ENCODE results near the gene SPNS3. TPM values are rescaled to one million over a fixed set of nuclear protein-coding genes. Genes with fewer than 3 reads are reported as not detected.

Gene SPNS3
- total and polyA plus RNA-seq, 4 experiments from 2014 or later = 1.6 to 5.9 (median 3.4) TPM

DNA sequence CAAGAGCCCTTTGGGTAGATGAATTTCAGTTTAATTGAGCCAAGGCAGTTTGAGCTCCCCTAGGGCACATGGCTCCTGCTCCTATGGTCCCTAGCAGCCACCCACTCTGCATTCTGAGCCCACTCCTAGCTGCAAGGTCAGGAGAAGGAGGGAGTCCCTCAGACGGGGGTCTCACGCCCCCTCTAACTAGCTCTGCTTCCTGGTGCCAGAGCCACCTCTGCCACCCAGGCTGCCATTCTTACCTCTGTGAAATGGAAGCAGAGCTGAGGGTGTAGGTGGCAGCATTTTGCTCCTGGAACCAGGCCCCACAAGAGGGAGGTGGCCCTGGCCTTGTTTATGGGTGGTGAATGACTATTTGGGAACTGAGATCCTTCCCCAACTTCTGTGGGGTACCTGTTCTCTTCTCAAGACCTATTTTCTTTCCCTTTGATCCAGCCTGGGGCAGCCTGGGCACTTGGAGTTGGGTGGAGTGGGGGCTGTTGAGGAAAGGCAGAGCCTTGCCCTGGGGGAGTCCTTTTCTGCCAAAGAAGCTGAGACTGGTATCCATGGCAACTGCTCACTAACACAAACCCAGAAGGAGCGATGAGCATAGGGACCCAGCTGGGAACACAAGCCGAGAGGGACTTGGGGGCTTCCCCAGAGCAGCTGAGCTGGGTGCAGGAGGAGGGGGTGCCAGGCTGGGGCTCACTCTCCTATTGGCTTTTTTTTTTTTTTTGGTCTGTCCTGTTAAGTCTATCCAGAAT is 69.7 kb downstream of the SPNS3 start:
- H3K27me3 Mint-ChIP-seq = peaks cover 16 to 26% of the 10 kb centered on the region in 2 donors
- H3K4me1 Mint-ChIP-seq = peaks cover 13 to 44% (median 28%) of the 10 kb centered on the region in 4 donors
- H3K9me3 Mint-ChIP-seq = no peaks in the 10 kb centered on the region
- H3K27ac Mint-ChIP-seq = peak overlapping the region in 1 of 7 donors; percentile 13
- peaks cover 30% of the 10 kb centered on the region for H3K27me3 ChIP-seq (ENCODE audit: insufficient read depth, low read length)
- no peaks in the 10 kb centered on the region for H3K36me3 ChIP-seq (ENCODE audit: insufficient read depth, low read length)
- no peak for DNase-seq
- H3K4me1 ChIP-seq (ENCODE audit: insufficient read depth, low read length) = peaks cover 33% of the 10 kb centered on the region
- intact Hi-C loops (cut with micrococcal nuclease) = no loop called here
- POLR2A ChIA-PET (ENCODE audit: partially characterized antibody) = no interaction called here
- H3K27ac ChIP-seq (ENCODE audit: low read depth, low read length) = no peak overlapping the region
- no peak overlapping the region for H3K4me3 Mint-ChIP-seq
- H3K4me3 ChIP-seq (ENCODE audit: low read length in 2 of 2) = no peak overlapping the region
- no peaks in the 10 kb centered on the region for H3K9me3 ChIP-seq (ENCODE audit: control insufficient read depth in 1 of 2, low read length in 2 of 2)
- CTCF ChIA-PET (ENCODE audit: partially characterized antibody) = interaction anchor here (0.6 kb wide), 1 partner anchor 81 kb away, joined by 3 read pairs; no protein-coding TSS in a partner anchor
- no peaks in the 10 kb centered on the region for H3K36me3 Mint-ChIP-seq

DNA sequence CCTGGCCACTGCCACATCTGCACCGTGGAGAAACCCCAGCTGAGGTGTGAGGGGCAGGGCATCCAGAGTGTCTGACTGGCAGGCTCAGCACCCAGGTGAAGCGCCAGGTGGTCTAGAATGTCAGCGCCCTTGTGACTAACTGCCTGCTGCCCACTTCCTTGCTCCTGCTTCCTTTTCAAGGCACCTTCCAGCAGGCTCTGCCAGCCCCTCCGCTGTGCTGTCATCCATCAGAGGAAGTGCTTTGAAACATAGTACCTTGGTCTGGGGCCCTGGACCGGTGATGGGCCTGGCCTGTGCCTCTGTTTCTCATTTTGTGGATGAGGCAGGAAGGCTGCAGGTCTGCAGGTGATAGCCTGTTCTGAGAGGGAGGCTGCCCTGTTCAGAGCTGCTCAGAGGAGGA is 70.4 kb downstream of the SPNS3 start:
- H3K27me3 ChIP-seq (ENCODE audit: insufficient read depth, low read length) = peaks cover 30% of the 10 kb centered on the region
- no peak overlapping the region for H3K27ac ChIP-seq (ENCODE audit: low read depth, low read length)
- Mint-ChIP-seq H3K4me1 (peaks cover 19 to 51% (median 34%) of the 10 kb centered on the region in 4 donors), H3K9me3 (no peaks in the 10 kb centered on the region), H3K36me3 (no peaks in the 10 kb centered on the region), H3K27ac (no peak overlapping the region), H3K4me3 (no peak overlapping the region), H3K27me3 (peaks cover 16 to 26% of the 10 kb centered on the region in 2 donors)
- DNase-seq = no peak
- ChIA-PET CTCF (ENCODE audit: partially characterized antibody) (interaction anchor here (1.4 kb wide), 1 partner anchor 23 kb away, joined by 3 read pairs; no protein-coding TSS in a partner anchor), POLR2A (ENCODE audit: partially characterized antibody) (interaction anchor here (0.9 kb wide), 1 partner anchor 23 kb away, joined by 3 read pairs; no protein-coding TSS in a partner anchor)
- H3K4me3 ChIP-seq (ENCODE audit: low read length in 2 of 2) = no peak overlapping the region
- peaks cover 39% of the 10 kb centered on the region for H3K4me1 ChIP-seq (ENCODE audit: insufficient read depth, low read length)
- no peaks in the 10 kb centered on the region for H3K36me3 ChIP-seq (ENCODE audit: insufficient read depth, low read length)
- intact Hi-C loops (cut with micrococcal nuclease) = no loop called here
- H3K9me3 ChIP-seq (ENCODE audit: control insufficient read depth in 1 of 2, low read length in 2 of 2) = no peaks in the 10 kb centered on the region

DNA sequence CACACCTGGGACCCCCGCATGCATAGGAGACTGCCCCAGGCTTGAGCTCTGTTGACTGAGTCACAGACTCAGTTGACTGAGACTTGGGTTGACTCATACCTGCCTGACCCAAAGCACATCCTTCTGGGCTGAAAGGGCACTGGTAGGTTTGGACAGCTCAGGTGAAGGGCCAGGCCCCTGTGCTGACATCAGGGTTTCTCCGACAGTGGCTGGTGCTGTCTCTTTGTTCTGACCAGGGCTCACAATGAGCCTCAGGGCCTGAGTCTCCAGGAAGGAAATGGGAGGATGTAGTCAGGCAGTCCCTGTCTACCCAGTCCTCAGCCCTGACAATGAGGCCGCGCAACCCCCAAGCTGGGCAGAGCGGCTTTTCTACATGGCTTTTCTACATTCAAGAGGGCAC is 71.4 kb downstream of the SPNS3 start:
- no peak overlapping the region for H3K27ac ChIP-seq (ENCODE audit: low read depth, low read length)
- Mint-ChIP-seq H3K9me3 (no peaks in the 10 kb centered on the region), H3K27ac (peak overlapping the region in 1 of 7 donors; percentile 68), H3K4me3 (no peak overlapping the region), H3K36me3 (no peaks in the 10 kb centered on the region), H3K4me1 (peaks cover 17 to 49% (median 33%) of the 10 kb centered on the region in 4 donors), H3K27me3 (peaks cover 14 to 19% of the 10 kb centered on the region in 2 donors)
- H3K4me3 ChIP-seq (ENCODE audit: low read length in 2 of 2) = no peak overlapping the region
- ChIA-PET POLR2A (ENCODE audit: partially characterized antibody) (interaction anchor here (1.2 kb wide), 1 partner anchor 25 kb away, joined by 3 read pairs; no protein-coding TSS in a partner anchor), CTCF (ENCODE audit: partially characterized antibody) (interaction anchor here (1.4 kb wide), 1 partner anchor 24 kb away, joined by 3 read pairs; no protein-coding TSS in a partner anchor)
- H3K27me3 ChIP-seq (ENCODE audit: insufficient read depth, low read length) = peaks cover 27% of the 10 kb centered on the region
- intact Hi-C loops (cut with micrococcal nuclease) = no loop called here
- peaks cover 35% of the 10 kb centered on the region for H3K4me1 ChIP-seq (ENCODE audit: insufficient read depth, low read length)
- H3K36me3 ChIP-seq (ENCODE audit: insufficient read depth, low read length) = no peaks in the 10 kb centered on the region
- no peak for DNase-seq
- no peaks in the 10 kb centered on the region for H3K9me3 ChIP-seq (ENCODE audit: control insufficient read depth in 1 of 2, low read length in 2 of 2)

DNA sequence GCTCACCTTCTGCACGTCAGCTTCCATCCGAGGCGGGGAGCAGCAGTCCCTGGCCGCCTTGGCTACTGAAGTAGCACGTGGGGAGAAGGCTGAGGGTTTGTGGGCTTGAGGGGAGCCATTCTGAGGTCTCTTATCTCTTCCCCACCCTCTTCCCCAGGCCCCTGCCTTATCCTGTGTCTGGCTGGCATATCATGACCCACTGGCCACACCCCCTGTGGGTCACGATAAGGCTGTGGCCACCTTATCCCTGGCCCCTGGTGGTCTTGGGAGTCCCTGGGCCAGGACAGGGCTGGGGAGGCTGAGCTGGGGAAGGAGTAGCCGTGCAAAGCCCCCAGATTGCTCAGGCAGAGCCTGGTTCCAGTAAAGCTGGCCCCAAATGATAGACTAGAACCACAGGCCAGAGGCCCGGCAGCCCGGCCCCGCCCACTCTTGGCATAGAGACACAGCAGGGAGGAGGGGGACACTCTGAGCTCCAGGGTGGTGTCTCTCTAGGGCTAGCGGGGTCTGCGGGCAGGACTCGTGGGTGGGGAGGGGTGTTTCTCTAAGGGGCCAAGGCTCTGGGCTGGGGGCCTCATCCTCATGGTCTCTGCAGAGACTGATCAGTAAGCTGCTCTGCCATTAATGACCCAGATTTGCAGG is 72.6 kb downstream of the SPNS3 start:
- no peak overlapping the region for H3K4me3 Mint-ChIP-seq
- no peaks in the 10 kb centered on the region for H3K36me3 Mint-ChIP-seq
- Histone ChIP-seq H3K9me3 (ENCODE audit: control insufficient read depth in 1 of 2, low read length in 2 of 2) (no peaks in the 10 kb centered on the region), H3K27me3 (ENCODE audit: insufficient read depth, low read length) (peaks cover 16% of the 10 kb centered on the region), H3K4me3 (ENCODE audit: low read length in 2 of 2) (no peak overlapping the region), H3K36me3 (ENCODE audit: insufficient read depth, low read length) (no peaks in the 10 kb centered on the region), H3K27ac (ENCODE audit: low read depth, low read length) (no peak overlapping the region), H3K4me1 (ENCODE audit: insufficient read depth, low read length) (peaks cover 24% of the 10 kb centered on the region)
- peaks cover 11 to 12% of the 10 kb centered on the region in 2 donors for H3K27me3 Mint-ChIP-seq
- ChIA-PET CTCF (ENCODE audit: partially characterized antibody) (interaction anchor here (1.0 kb wide), 1 partner anchor 17 kb away, joined by 3 read pairs; no protein-coding TSS in a partner anchor), POLR2A (ENCODE audit: partially characterized antibody) (interaction anchor here (1.2 kb wide), 1 partner anchor 26 kb away, joined by 3 read pairs; no protein-coding TSS in a partner anchor)
- H3K9me3 Mint-ChIP-seq = no peaks in the 10 kb centered on the region
- intact Hi-C loops (cut with micrococcal nuclease) = no loop called here
- no peak for DNase-seq
- H3K27ac Mint-ChIP-seq = no peak overlapping the region
- H3K4me1 Mint-ChIP-seq = peaks cover 13 to 46% (median 27%) of the 10 kb centered on the region in 4 donors

DNA sequence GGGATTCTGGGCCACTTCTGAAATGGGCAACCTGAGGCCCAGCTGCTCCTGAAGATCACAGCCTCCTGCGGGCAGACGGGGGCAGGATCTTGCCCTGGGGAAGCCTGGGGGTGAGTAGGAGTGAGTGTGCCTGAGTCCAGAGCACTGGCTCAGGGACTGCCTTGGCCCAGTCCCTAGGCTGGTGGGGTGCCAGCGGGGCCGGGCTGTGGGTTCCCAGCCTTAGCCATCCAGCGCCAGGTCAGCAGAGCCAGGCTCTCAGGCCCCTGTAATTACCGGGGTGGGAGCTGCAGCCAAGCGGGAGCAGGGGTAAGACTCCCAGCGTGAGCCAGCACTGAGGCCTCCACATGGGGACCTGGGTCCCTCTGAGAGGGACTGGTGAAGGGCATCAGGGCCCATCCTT is 73.2 kb downstream of the SPNS3 start:
- Histone ChIP-seq H3K4me1 (ENCODE audit: insufficient read depth, low read length) (peaks cover 23% of the 10 kb centered on the region), H3K4me3 (ENCODE audit: low read length in 2 of 2) (no peak overlapping the region), H3K27me3 (ENCODE audit: insufficient read depth, low read length) (peaks cover 11% of the 10 kb centered on the region), H3K9me3 (ENCODE audit: control insufficient read depth in 1 of 2, low read length in 2 of 2) (no peaks in the 10 kb centered on the region), H3K27ac (ENCODE audit: low read depth, low read length) (no peak overlapping the region), H3K36me3 (ENCODE audit: insufficient read depth, low read length) (no peaks in the 10 kb centered on the region)
- H3K27me3 Mint-ChIP-seq = peaks cover 6 to 9% of the 10 kb centered on the region in 2 donors
- no peak overlapping the region for H3K27ac Mint-ChIP-seq
- no peak overlapping the region for H3K4me3 Mint-ChIP-seq
- no peak for DNase-seq
- ChIA-PET CTCF (ENCODE audit: partially characterized antibody) (interaction anchor here (1.0 kb wide), 1 partner anchor 17 kb away, joined by 3 read pairs; no protein-coding TSS in a partner anchor), POLR2A (ENCODE audit: partially characterized antibody) (no interaction called here)
- no peaks in the 10 kb centered on the region for H3K9me3 Mint-ChIP-seq
- no peaks in the 10 kb centered on the region for H3K36me3 Mint-ChIP-seq
- intact Hi-C loops (cut with micrococcal nuclease) = no loop called here
- peaks cover 13 to 42% (median 27%) of the 10 kb centered on the region in 4 donors for H3K4me1 Mint-ChIP-seq

DNA sequence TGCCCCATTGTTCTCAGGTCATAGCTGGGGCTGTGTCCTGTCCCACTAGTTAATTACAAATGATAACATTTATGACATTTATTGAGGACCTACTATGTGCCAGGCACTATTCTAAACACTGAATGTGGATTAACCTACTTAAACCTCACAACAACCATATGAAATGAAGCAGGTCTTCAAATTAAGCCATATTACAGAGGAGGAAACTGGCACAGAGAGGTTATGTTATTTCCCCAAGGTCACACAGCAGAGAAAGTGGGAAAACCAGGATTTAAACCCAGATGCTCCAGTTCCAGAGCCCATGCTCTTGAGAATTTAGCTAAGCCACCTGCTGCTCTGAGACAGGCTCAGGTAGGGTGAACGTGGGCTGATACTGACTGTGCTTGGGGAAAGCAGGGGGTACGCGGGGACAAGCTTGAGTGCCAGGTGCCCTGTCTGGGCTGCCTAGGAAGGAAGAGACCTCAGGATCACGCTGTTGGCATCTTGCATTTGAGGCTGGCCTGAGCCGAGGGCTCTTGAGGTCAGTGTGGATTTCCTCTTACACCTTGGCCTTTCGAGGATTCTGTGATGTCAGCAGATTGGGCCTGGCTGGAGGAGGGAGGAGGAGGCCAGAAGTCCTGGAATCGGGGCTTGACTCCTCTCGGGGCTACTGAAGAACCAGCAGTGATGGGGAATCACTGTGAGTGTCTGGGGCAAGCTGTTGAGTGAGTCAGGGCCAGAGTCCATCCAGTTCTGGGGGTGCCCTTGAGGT is 73.8 kb downstream of the SPNS3 start:
- CTCF ChIA-PET (ENCODE audit: partially characterized antibody) = no interaction called here
- H3K36me3 ChIP-seq (ENCODE audit: insufficient read depth, low read length) = no peaks in the 10 kb centered on the region
- peak overlapping the region in 1 of 7 donors; percentile 29 for H3K27ac Mint-ChIP-seq
- DNase-seq = no peak
- intact Hi-C loops (cut with micrococcal nuclease) = no loop called here
- no peak overlapping the region for H3K27ac ChIP-seq (ENCODE audit: low read depth, low read length)
- H3K4me1 ChIP-seq (ENCODE audit: insufficient read depth, low read length) = peaks cover 23% of the 10 kb centered on the region
- POLR2A ChIA-PET (ENCODE audit: partially characterized antibody) = no interaction called here
- H3K9me3 ChIP-seq (ENCODE audit: control insufficient read depth in 1 of 2, low read length in 2 of 2) = no peaks in the 10 kb centered on the region
- H3K4me3 ChIP-seq (ENCODE audit: low read length in 2 of 2) = no peak overlapping the region
- H3K4me1 Mint-ChIP-seq = peaks cover 13 to 42% (median 27%) of the 10 kb centered on the region in 4 donors
- no peak overlapping the region for H3K4me3 Mint-ChIP-seq
- H3K9me3 Mint-ChIP-seq = no peaks in the 10 kb centered on the region
- H3K27me3 ChIP-seq (ENCODE audit: insufficient read depth, low read length) = peaks cover 8% of the 10 kb centered on the region
- peaks cover 4 to 9% of the 10 kb centered on the region in 2 donors for H3K27me3 Mint-ChIP-seq
- H3K36me3 Mint-ChIP-seq = no peaks in the 10 kb centered on the region

DNA sequence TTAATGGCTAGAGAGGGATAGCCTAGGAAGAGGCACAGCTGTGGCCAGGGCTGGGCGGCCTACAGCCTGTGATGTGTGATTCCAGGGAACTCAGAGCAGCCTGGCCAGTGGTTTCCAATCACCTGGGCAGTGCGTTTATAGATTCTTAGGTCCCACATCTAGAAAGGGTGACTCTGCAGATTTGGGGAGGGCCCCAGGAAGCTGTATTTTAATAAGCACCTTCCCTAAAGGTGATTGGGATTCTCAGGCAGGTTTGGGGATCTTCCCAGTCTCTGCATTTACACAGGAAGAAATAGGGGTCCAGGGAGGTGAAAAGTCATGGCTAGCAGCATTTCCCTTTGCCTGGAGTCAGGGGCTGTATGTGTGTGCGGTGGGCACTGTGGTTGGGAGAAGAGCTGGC is 74.5 kb downstream of the SPNS3 start:
- POLR2A ChIA-PET (ENCODE audit: partially characterized antibody) = no interaction called here

More for the DNA sequence above, 74.5 kb downstream of the SPNS3 start:
- H3K4me3 Mint-ChIP-seq = no peak overlapping the region
- peak overlapping the region in 1 of 7 donors; percentile 29 for H3K27ac Mint-ChIP-seq
- intact Hi-C loops (cut with micrococcal nuclease) = no loop called here
- peaks cover 2 to 4% of the 10 kb centered on the region in 2 donors for H3K27me3 Mint-ChIP-seq
- H3K36me3 Mint-ChIP-seq = no peaks in the 10 kb centered on the region
- H3K4me1 Mint-ChIP-seq = peaks cover 13 to 42% (median 27%) of the 10 kb centered on the region in 4 donors
- no peak for DNase-seq
- CTCF ChIA-PET (ENCODE audit: partially characterized antibody) = no interaction called here
- Histone ChIP-seq H3K4me3 (ENCODE audit: low read length in 2 of 2) (no peak overlapping the region), H3K4me1 (ENCODE audit: insufficient read depth, low read length) (peaks cover 23% of the 10 kb centered on the region), H3K27ac (ENCODE audit: low read depth, low read length) (no peak overlapping the region), H3K27me3 (ENCODE audit: insufficient read depth, low read length) (peaks cover 5% of the 10 kb centered on the region), H3K9me3 (ENCODE audit: control insufficient read depth in 1 of 2, low read length in 2 of 2) (no peaks in the 10 kb centered on the region), H3K36me3 (ENCODE audit: insufficient read depth, low read length) (no peaks in the 10 kb centered on the region)
- no peaks in the 10 kb centered on the region for H3K9me3 Mint-ChIP-seq

Measured in CD4-positive, alpha-beta memory T cell (primary cell).